ENCODE results near the gene IL27RA. TPM values are rescaled to one million over a fixed set of nuclear protein-coding genes. Genes with fewer than 3 reads are reported as not detected.

IL27RA gene
- total RNA-seq, 1 donor from 2014 or later: 2.8 TPM

- Mint-ChIP-seq H3K27ac (no peak overlapping the region), H3K36me3 (peaks cover 14% of the 10 kb centered on the region), H3K27me3 (no peaks in the 10 kb centered on the region), H3K4me3 (no peak overlapping the region), H3K9me3 (no peaks in the 10 kb centered on the region), H3K4me1 (ENCODE audit: unreplicated experiment) (peaks cover 18% of the 10 kb centered on the region)
- TF ChIP-seq CTCF (conservative IDR thresholded peaks at IDR 0.05): no peak
- DNase-seq (ENCODE audit: extremely low spot score, unreplicated experiment): no peak
These were observed 41.5 kb upstream of the IL27RA start for GRCh38 chr19:13990085-13990484.

GRCh38 chr19:13992025-13992424, 39.5 kb upstream of the IL27RA start:
- Mint-ChIP-seq H3K27me3 (no peaks in the 10 kb centered on the region), H3K9me3 (no peaks in the 10 kb centered on the region), H3K4me1 (ENCODE audit: unreplicated experiment) (peaks cover 10% of the 10 kb centered on the region), H3K36me3 (peaks cover 14% of the 10 kb centered on the region), H3K27ac (no peak overlapping the region), H3K4me3 (no peak overlapping the region)
- no peak for DNase-seq (ENCODE audit: extremely low spot score, unreplicated experiment)
- TF ChIP-seq CTCF (conservative IDR thresholded peaks at IDR 0.05): no peak

GRCh38 chr19:13993590-13994300, 37.8 kb upstream of the IL27RA start:
- no peak for TF ChIP-seq CTCF (conservative IDR thresholded peaks at IDR 0.05)
- Mint-ChIP-seq H3K27ac (no peak overlapping the region), H3K4me1 (ENCODE audit: unreplicated experiment) (peaks cover 8% of the 10 kb centered on the region), H3K4me3 (no peak overlapping the region), H3K27me3 (no peaks in the 10 kb centered on the region), H3K9me3 (no peaks in the 10 kb centered on the region), H3K36me3 (peaks cover 13% of the 10 kb centered on the region)
- no peak for DNase-seq (ENCODE audit: extremely low spot score, unreplicated experiment)

- no peak for TF ChIP-seq CTCF (conservative IDR thresholded peaks at IDR 0.05)
- Mint-ChIP-seq H3K36me3 (peaks cover 9% of the 10 kb centered on the region), H3K27me3 (no peaks in the 10 kb centered on the region), H3K9me3 (no peaks in the 10 kb centered on the region), H3K27ac (no peak overlapping the region), H3K4me1 (ENCODE audit: unreplicated experiment) (no peaks in the 10 kb centered on the region), H3K4me3 (no peak overlapping the region)
- DNase-seq (ENCODE audit: extremely low spot score, unreplicated experiment): no peak
These were observed 36.4 kb upstream of the IL27RA start for GRCh38 chr19:13995017-13995728.

- H3K4me3 Mint-ChIP-seq: no peak overlapping the region
These were observed 35.4 kb upstream of the IL27RA start for GRCh38 chr19:13995878-13996765.

More at GRCh38 chr19:13995878-13996765, 35.4 kb upstream of the IL27RA start:
- Mint-ChIP-seq H3K36me3 (peaks cover 8% of the 10 kb centered on the region), H3K9me3 (no peaks in the 10 kb centered on the region), H3K4me1 (ENCODE audit: unreplicated experiment) (peaks cover 3% of the 10 kb centered on the region), H3K27me3 (no peaks in the 10 kb centered on the region), H3K27ac (no peak overlapping the region)
- no peak for DNase-seq (ENCODE audit: extremely low spot score, unreplicated experiment)
- TF ChIP-seq CTCF (conservative IDR thresholded peaks at IDR 0.05): no peak
